Fibroblast of skin of scalp (primary cell): Measurements from ENCODE around the gene MPV17. TPM values are rescaled to one million over a fixed set of nuclear protein-coding genes. Genes with fewer than 3 reads are reported as not detected.
A peak's percentile ranks its signal among the peaks of the same experiment; 100 is the strongest.
"Not testable (repeated sequence)": the region's sequence is repeated elsewhere in the genome, so short reads cannot be mapped to it uniquely, and the experiment has no call there.

Source experiments
- DNase-seq: peaks from one replicate; pipeline ENCODE4 v3.0.0-alpha.2; 2013
- polyA plus RNA-seq, 2 experiments: library from polyadenylated mRNA; unstranded; fragments of 120-200 nt; gene quantifications; one replicate each; pipeline ENCODE4 v1.2.1, GENCODE V29; 2013; ENCODE audit not compliant: insufficient read length in 2 of 2

The MPV17 gene
- 70.4 TPM for polyA plus RNA-seq (2013, experiment 1 of 2; ENCODE audit: insufficient read length)
- polyA plus RNA-seq (2013, experiment 2 of 2; ENCODE audit: insufficient read length) = 75.2 TPM

GRCh38 chr2:27322766-27323595 lies at the start of gene MPV17:
Gene MPV17, minus strand, starts transcription at chr2:27323097. Its CDS starts 580 bp downstream, at chr2:27322517.
- peak; percentile 90 for DNase-seq

- DNase-seq = peak; percentile 56
Measured at GRCh38 chr2:27370816-27371620, 48.1 kb upstream of the MPV17 start.

GRCh38 chr2:27370026-27370815 lies 47.3 kb upstream of the MPV17 start, which contains the start of the genes EIF2B4 and SNX17:
Gene EIF2B4, minus strand, starts transcription at chr2:27370338. Its CDS starts 24 bp downstream, at chr2:27370314.
Gene SNX17, plus strand, starts transcription at chr2:27370616. Its CDS starts 128 bp downstream, at chr2:27370744.
- DNase-seq = peak; percentile 99

- peak; percentile 43 for DNase-seq
Measured at GRCh38 chr2:27369471-27370025, 46.7 kb upstream of the MPV17 start.

- DNase-seq = no peak
Measured at GRCh38 chr2:27363933-27364332, 41.0 kb upstream of the MPV17 start.

GRCh38 chr2:27362678-27363420 lies 40.0 kb upstream of the MPV17 start:
- no peak for DNase-seq

GRCh38 chr2:27356382-27357181 lies 33.7 kb upstream of the MPV17 start, which contains the start of gene GTF3C2:
Gene GTF3C2, minus strand, starts transcription at chr2:27356764. Its CDS starts 13,210 bp downstream, at chr2:27343554.
- peak; percentile 98 for DNase-seq

- DNase-seq = peak; percentile 48
Measured at GRCh38 chr2:27356056-27356381, 33.1 kb upstream of the MPV17 start.

- no peak for DNase-seq
Measured at GRCh38 chr2:27354597-27354927, 31.7 kb upstream of the MPV17 start.

GRCh38 chr2:27353762-27354596 lies 31.1 kb upstream of the MPV17 start:
- no peak for DNase-seq

GRCh38 chr2:27353386-27353761 lies 30.5 kb upstream of the MPV17 start:
- DNase-seq = not testable (repeated sequence)

GRCh38 chr2:27351802-27352598 lies 29.1 kb upstream of the MPV17 start:
- no peak for DNase-seq

- DNase-seq = no peak
Measured at GRCh38 chr2:27350106-27350693, 27.3 kb upstream of the MPV17 start.

GRCh38 chr2:27347641-27348040 lies 24.7 kb upstream of the MPV17 start:
- DNase-seq = no peak

GRCh38 chr2:27336173-27336572 lies 13.3 kb upstream of the MPV17 start:
- DNase-seq = no peak

- DNase-seq = no peak
Measured at GRCh38 chr2:27335311-27335710, 12.4 kb upstream of the MPV17 start.

- DNase-seq = no peak
Measured at GRCh38 chr2:27324720-27325119, 1.8 kb upstream of the MPV17 start.

- no peak for DNase-seq
Measured at GRCh38 chr2:27323596-27324285, 844 bp upstream of the MPV17 start.
